NT2/D1 (cell line): ENCODE results near the gene LBHD1.

Experiments used
- SUZ12 ChIP-seq: IDR thresholded peaks from 2 replicates; pipeline ENCODE4 v1.6.1; 2011; ENCODE audit not compliant: insufficient read length, insufficient read depth; ENCODE audit errors: extremely low read depth
- YY1 ChIP-seq: IDR thresholded peaks from 2 replicates; pipeline ENCODE4 v1.6.1; 2011; ENCODE audit not compliant: insufficient read length, insufficient read depth
- ZNF274 ChIP-seq: IDR thresholded peaks from 2 replicates; pipeline ENCODE4 v1.6.1; 2011; ENCODE audit warnings: mild to moderate bottlenecking, low read depth, low read length

DNA sequence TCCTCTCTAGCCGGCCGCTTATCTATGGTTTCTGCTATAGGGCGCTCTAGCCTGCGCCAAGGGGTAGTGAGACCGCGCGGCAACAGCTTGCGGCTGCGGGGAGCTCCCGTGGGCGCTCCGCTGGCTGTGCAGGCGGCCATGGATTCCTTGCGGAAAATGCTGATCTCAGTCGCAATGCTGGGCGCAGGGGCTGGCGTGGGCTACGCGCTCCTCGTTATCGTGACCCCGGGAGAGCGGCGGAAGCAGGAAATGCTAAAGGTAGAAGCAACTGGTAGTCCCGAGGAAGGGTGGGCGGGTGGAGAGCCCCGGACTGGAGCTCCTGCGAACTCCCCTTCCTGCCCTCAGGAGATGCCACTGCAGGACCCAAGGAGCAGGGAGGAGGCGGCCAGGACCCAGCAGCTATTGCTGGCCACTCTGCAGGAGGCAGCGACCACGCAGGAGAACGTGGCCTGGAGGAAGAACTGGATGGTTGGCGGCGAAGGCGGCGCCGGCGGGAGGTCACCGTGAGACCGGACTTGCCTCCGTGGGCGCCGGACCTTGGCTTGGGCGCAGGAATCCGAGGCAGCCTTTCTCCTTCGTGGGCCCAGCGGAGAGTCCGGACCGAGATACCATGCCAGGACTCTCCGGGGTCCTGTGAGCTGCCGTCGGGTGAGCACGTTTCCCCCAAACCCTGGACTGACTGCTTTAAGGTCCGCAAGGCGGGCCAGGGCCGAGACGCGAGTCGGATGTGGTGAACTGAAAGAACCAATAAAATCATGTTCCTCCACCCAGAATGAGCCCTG is at the start of gene LBHD1, which contains the start of gene UQCC3:
- TF ChIP-seq YY1 (no peak), ZNF274 (no peak), SUZ12 (no peak)
